Bone marrow (tissue), 2 donors: Measurements from ENCODE around the gene IPO4.
A peak's percentile ranks its signal among the peaks of the same experiment; 100 is the strongest.

ENCODE experiments used
- DNase-seq, 2 donors: peaks; one replicate each; lab custom pipeline; 2025; lab: John Stamatoyannopoulos, UW

The IPO4 gene

GRCh38 chr14:24147761-24148428, 40.7 kb downstream of the IPO4 start:
- DNase-seq, result no peak

DNA sequence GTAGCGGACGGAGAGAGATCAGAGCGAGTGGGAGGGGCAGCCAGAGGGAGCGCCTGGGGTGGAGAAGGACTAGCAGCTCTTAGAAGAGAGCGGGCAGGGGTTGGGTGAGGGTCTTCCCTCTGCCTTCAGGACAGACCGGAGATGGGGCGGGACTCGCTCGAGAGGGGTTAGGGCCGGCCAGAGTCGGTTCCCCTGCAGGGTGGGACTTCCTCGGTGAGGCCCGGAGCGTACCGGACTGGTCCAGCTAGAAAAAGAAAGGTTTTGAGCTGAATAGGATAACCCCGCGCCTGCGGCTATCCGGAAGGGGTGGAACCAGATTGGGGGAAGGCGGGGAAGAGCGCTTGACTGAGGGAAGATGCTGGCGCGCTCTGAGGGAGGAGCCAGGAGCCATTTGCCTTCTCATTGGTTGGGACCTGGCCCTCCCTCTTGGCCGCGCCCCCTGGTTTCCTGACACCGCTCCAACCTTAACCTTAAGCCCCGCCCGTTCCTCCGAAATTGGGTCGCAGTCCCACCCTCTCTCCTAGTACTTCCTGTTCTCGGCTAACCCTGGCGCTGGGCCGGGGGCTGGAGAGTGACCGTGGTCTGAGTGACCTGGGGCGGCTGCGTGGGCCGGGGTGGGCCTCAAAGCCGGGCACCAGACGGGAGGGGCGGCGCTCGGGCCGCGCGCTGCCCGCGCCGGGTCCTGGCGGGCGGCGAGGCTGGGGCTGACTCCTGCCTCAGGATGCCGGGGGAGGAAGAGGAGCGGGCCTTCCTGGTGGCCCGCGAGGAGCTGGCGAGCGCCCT, 41.4 kb downstream of the IPO4 start, which contains the start of gene RNF31:
Gene RNF31 (plus strand): TSS at position 521 of the 783 bp plus-strand sequence. CDS start 201 bp downstream, at position 722.
- peak; percentile 97 to 98 for DNase-seq

DNA sequence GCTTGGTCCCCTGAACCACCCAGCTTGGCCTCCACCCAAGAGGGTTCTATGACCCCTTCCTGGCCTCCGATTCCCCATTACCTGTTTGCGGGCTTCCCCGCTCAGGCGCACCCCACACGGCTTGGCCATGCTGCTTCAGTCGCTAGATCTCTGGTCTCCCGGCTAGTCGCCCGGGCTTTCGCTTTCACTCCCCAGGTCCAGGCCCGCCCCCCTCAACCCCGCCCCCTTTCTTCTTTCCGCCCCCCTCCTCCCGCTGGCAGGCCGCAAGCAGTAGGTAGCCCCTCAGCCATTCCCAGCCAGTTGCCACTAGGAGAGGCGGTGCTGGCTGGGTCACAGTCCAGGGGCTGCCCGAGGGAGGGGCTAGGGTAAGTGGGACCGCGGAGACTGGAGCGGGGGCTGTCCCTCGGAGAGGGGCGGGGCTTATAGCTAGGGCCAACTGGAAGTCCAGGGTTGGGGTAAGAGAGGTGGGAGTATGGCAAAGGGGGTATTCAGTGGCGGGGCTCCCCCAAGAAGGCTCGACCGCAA, 42.1 kb downstream of the IPO4 start, which contains the start of gene PSME2:
Gene PSME2 (minus strand): TSS at position 158 of the 525 bp plus-strand sequence. CDS start 29 bp downstream, at position 129.
- peak; percentile 89 to 97 for DNase-seq

GRCh38 chr14:24145690-24146452, 42.7 kb downstream of the IPO4 start:
- DNase-seq, result no peak

DNA sequence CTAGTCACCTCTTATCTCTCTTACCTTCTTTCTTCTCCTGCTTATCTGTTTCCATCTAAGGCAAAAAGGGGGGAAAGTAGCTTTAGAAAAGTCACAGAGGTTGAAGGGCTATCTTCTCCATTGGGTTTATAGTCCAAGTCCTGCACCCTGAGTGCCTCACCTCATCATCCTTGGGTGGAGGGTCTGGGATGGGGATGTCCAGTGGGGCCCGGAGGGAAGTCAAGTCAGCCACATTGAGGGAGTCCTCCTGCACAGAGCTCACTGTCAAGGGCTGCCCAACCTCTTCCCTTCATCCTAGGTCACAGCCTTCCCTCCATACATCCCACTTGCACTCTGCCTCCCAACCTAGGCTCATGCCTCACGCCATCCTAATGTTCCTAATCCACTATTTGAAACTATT, 43.4 kb downstream of the IPO4 start:
- no peak for DNase-seq

- DNase-seq, result no peak
These were observed 44.2 kb downstream of the IPO4 start for GRCh38 chr14:24144451-24144850.

DNA sequence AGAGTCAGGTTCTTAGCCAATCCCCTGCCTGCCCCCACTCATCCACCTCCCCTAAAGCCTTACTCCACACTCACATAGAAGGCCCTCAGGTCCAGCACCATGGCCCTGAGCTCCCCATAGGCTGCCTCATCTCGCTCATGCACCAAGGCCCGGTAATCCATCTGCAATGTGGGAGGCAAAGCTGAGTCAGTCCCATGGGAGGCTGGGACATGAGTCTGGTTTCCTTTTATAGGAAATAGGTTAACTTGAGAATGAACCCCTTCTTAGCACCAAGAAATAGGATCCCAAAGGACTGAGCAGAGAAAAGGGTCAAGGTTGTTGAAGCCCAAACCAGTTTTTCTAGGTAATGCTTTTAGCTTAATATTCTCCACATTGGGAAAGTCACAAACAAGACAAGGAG, 45.1 kb downstream of the IPO4 start:
- DNase-seq, result no peak

- peak; percentile 88 to 99 for DNase-seq
These were observed 47.3 kb downstream of the IPO4 start, which contains the start of gene EMC9 for GRCh38 chr14:24141097-24141880. Gene EMC9 (minus strand): TSS chr14:24141591. CDS start chr14:24141304, 287 bp downstream.

- DNase-seq, result no peak
These were observed 49.2 kb downstream of the IPO4 start for GRCh38 chr14:24139272-24139934.

GRCh38 chr14:24138396-24139271, 50.0 kb downstream of the IPO4 start:
- DNase-seq, result no peak

DNA sequence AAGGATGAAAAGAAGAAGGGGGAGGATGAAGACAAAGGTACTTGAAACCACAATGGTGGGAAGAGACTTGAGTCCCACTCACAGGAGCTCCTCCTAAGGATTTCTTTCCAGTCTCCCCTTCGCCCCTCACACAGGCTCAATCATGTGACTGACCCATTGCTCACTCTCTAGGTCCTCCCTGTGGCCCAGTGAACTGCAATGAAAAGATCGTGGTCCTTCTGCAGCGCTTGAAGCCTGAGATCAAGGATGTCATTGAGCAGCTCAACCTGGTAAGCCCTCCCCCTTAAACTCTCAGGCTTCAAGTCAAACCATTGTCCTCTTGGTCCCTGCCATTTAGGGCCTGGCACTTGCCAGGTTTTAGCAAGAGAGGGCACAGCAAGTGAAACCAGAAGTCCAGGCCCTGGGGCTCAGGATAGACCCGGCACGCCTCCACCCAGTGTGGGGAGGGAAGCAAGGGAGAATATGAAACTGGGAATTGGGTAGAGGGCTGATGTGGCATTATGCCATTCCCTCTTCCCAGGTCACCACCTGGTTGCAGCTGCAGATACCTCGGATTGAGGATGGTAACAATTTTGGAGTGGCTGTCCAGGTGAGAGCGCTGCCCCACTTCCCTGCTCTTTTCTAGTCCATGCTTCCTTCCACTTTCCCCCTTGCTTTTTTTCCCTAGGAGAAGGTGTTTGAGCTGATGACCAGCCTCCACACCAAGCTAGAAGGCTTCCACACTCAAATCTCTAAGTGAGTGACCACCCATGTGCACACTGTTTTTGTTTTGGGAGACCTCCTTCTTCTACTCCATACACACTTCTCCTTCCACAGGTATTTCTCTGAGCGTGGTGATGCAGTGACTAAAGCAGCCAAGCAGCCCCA, 50.9 kb downstream of the IPO4 start:
- no peak for DNase-seq

GRCh38 chr14:24136684-24137528, 51.7 kb downstream of the IPO4 start:
- no peak for DNase-seq

GRCh38 chr14:24135834-24136683, 52.6 kb downstream of the IPO4 start, which contains the start of gene PSME1:
Gene PSME1 (plus strand): TSS chr14:24136194. CDS start chr14:24136263, 69 bp downstream.
- peak; percentile 83 to 93 for DNase-seq

DNA sequence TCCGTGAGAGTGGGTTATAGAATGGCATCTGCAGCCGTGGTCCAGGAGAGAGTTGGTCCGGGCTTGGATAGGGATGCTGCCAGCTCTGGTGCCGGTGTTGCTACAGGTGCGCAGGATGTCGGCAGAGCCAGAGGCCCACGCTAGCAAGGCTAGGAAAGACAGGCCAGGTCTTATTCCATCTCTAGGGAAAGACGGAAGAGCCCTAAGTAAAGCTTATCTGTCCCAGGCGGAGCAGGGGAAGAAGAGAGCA, 53.1 kb downstream of the IPO4 start:
- DNase-seq, result no peak

DNA sequence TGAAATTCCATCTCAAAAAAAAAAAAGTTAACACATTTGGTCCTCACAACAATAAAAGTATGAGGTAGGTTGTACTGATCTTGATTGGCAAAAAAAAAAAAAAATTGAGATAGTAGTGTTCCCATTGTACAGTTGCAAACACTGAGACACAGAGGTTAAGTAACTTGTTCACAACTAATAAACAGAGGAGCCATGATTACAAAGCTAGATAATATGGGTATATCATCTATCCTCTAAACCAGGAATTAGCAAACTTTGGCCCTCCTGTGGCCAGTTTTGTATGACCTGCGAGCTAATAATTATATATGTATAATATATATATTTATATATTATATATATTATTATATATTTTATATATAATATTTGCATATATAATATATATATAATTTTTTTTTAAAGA, 54.9 kb downstream of the IPO4 start:
- DNase-seq, result no peak

GRCh38 chr14:24132976-24133375, 55.6 kb downstream of the IPO4 start:
- no peak for DNase-seq

GRCh38 chr14:24132061-24132685, 56.4 kb downstream of the IPO4 start:
- DNase-seq, result no peak
